NB4 (cell line): ENCODE data around the gene POLR3E.

ENCODE experiments used
- DNase-seq: peaks from one replicate; pipeline ENCODE4 v3.0.0; 2010; ENCODE audit warnings: low read depth
- H3K4me3 ChIP-seq: one replicate; pipeline ENCODE4 v1.5.1; 2011; ENCODE audit warnings: mild to moderate bottlenecking, low read depth, low read length, moderate library complexity
- CTCF ChIP-seq: IDR thresholded peaks from one replicate; pipeline ENCODE4 v1.5.1; 2012; ENCODE audit warnings: low read depth, low read length
- MYC ChIP-seq: IDR thresholded peaks from 2 replicates; pipeline ENCODE4 v1.6.1; 2011; ENCODE audit warnings: low read depth, low read length
- POLR2A ChIP-seq: IDR thresholded peaks from 2 replicates; pipeline ENCODE4 v1.6.1; 2011; ENCODE audit warnings: mild to moderate bottlenecking; ENCODE audit not compliant: insufficient read length; ENCODE audit errors: extremely low read depth
- TF ChIP-seq, protein P1 (sequence below): IDR thresholded peaks from 2 replicates; pipeline ENCODE4 v1.6.1; 2011; ENCODE audit warnings: low read depth, low read length

Gene POLR3E

GRCh38 chr16:22282254-22282892, 14.8 kb upstream of the POLR3E start:
- no peak for TF ChIP-seq MYC
- TF ChIP-seq, protein P1, sequence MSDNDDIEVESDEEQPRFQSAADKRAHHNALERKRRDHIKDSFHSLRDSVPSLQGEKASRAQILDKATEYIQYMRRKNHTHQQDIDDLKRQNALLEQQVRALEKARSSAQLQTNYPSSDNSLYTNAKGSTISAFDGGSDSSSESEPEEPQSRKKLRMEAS: no peak
- no peak for TF ChIP-seq CTCF
- TF ChIP-seq POLR2A: no peak

DNA sequence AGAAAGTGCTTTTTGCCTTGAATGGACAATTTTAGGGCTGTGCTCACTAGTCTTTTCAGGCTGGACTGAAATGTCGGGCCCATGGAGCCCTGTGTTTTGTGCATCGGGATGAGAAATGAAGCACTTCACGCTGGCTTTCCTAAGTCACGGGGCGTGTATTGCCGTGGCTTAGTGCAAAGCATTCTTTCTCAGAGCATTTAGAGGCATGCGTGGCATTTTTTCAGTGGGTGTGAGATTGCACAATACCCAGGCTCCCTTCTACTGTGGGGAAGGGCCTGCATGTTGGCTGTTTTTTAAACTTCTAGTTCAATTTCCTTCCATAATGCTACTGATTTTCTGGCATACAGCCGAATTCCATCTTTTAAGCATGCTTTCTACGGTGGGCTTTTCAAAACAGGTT, 12.6 kb upstream of the POLR3E start:
- TF ChIP-seq MYC: no peak
- no peak for TF ChIP-seq CTCF
- TF ChIP-seq, protein P1: no peak
- no peak for TF ChIP-seq POLR2A
- no peak for DNase-seq
- no peak overlapping the region for H3K4me3 ChIP-seq

More at GRCh38 chr16:22282254-22282892, 14.8 kb upstream of the POLR3E start:
- no peak for DNase-seq
- no peak overlapping the region for H3K4me3 ChIP-seq

DNA sequence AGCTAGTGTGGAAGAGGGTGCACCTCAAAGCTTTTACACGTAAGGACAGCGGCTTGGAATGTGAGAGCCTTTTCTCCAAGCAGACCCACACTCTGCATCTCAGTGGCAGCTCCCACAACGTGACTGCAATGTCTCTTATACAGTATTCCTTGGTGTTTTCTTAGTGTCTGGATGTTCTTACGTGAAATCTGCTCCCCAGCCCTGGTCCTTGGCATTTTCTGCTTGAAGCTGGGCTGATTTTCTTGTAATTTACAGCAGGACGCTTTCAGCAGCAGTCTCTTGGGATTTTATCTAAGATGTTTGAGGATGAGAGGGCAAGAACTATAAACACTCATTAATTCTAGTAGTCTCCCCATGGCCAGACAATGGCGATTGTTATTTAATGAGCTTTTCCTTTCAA, 12.1 kb upstream of the POLR3E start:
- no peak overlapping the region for H3K4me3 ChIP-seq
- DNase-seq: no peak
- no peak for TF ChIP-seq CTCF
- TF ChIP-seq MYC: no peak
- TF ChIP-seq POLR2A: no peak
- TF ChIP-seq, protein P1: no peak

- H3K4me3 ChIP-seq: no peak overlapping the region
- no peak for DNase-seq
- TF ChIP-seq POLR2A: no peak
- TF ChIP-seq, protein P1: no peak
- TF ChIP-seq CTCF: no peak
These were observed 6.2 kb upstream of the POLR3E start for GRCh38 chr16:22291020-22291419.

- TF ChIP-seq CTCF (no peak), MYC (no peak), POLR2A (no peak)
- TF ChIP-seq, protein P1: no peak
- H3K4me3 ChIP-seq: no peak overlapping the region
- DNase-seq: no peak
These were observed 5.3 kb upstream of the POLR3E start for GRCh38 chr16:22291860-22292318.
